Neural progenitor cell (in vitro differentiated cells): ENCODE data around the gene PRKCA.

ENCODE experiments used
- EZH2 ChIP-seq: fragments of 200-600 bp; sonication (generic); IDR thresholded peaks from 2 replicates; pipeline ENCODE4 v1.6.1; 2017; ENCODE audit warnings: antibody characterized with exemption, mild to moderate bottlenecking, moderate library complexity
- TF ChIP-seq, protein P1 (sequence below): fragments of 200-600 bp; sonication (generic); IDR thresholded peaks from 2 replicates; pipeline ENCODE4 v1.5.1; 2017; ENCODE audit warnings: antibody characterized with exemption, mild to moderate bottlenecking

DNA sequence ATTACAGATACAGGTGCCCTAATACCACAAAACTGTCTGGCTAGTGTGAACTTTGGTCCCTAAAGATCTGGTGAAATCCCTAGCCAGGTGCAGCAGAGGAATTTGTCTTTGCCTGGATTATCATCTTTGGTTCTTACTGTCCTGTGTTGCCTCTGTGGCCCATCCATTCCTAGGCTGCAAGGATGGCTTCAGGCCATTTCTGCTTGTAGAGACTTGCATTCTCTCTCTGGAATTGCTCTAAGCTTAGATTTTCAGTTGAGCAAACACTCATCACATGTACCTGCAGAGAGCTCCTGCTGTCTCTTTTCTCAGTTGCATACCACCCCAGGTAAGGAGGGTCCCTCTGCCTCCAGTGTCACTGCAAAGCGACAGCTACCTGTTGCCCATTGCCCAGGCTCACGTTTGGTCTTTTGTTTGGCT lies 114.9 kb downstream of the PRKCA start:
- TF ChIP-seq, protein P1, sequence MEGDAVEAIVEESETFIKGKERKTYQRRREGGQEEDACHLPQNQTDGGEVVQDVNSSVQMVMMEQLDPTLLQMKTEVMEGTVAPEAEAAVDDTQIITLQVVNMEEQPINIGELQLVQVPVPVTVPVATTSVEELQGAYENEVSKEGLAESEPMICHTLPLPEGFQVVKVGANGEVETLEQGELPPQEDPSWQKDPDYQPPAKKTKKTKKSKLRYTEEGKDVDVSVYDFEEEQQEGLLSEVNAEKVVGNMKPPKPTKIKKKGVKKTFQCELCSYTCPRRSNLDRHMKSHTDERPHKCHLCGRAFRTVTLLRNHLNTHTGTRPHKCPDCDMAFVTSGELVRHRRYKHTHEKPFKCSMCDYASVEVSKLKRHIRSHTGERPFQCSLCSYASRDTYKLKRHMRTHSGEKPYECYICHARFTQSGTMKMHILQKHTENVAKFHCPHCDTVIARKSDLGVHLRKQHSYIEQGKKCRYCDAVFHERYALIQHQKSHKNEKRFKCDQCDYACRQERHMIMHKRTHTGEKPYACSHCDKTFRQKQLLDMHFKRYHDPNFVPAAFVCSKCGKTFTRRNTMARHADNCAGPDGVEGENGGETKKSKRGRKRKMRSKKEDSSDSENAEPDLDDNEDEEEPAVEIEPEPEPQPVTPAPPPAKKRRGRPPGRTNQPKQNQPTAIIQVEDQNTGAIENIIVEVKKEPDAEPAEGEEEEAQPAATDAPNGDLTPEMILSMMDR = no peak
- TF ChIP-seq EZH2 = no peak
